NCI-H2227 treated with DMSO at 0.1 percent for 48 hours (cell line): ENCODE data around the gene BIRC2.
A peak's percentile ranks its signal among the peaks of the same experiment; 100 is the strongest.

Experiments
- DNase-seq: peaks from one replicate; lab custom pipeline; 2025; lab: John Stamatoyannopoulos, UW

The BIRC2 gene

DNA sequence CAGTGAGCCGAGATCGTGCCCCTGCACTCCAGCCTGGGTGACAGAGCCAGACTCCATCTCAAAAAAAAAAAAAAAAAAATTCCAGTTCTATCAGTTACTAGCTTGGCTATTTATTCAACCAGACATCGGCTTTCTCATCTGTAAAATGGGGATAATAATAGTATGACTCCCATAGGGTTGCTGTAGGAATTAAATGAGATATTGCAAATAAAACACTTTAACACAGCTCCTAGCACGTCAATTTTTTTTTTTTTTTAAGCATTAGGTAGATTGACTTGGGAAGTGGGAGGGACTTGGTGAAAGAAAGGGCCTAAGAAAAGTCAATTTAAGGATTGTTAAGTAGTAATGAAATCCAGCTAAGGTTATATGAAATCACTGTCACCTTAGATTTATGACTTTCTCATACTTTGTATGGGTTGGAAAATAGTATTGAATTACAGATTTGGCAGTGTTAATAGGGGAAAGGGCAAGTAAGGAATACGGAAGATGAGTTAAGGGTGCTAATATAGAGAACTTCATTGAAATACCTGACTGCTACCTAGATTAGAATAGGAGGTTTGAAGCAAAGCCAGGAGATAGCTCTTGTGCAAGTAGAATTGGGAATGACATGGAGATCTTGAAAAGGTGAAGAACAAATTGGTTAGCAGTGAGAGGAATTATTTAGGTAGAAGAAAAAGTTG, 28.8 kb downstream of the BIRC2 start:
- no peak for DNase-seq

DNA sequence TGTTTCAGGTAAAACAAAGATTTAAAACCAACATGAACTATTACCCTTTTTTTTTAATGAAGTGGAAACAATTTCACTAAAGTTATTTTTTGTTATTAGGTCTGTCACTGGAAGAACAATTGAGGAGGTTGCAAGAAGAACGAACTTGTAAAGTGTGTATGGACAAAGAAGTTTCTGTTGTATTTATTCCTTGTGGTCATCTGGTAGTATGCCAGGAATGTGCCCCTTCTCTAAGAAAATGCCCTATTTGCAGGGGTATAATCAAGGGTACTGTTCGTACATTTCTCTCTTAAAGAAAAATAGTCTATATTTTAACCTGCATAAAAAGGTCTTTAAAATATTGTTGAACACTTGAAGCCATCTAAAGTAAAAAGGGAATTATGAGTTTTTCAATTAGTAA, 30.9 kb downstream of the BIRC2 start:
- no peak for DNase-seq

DNA sequence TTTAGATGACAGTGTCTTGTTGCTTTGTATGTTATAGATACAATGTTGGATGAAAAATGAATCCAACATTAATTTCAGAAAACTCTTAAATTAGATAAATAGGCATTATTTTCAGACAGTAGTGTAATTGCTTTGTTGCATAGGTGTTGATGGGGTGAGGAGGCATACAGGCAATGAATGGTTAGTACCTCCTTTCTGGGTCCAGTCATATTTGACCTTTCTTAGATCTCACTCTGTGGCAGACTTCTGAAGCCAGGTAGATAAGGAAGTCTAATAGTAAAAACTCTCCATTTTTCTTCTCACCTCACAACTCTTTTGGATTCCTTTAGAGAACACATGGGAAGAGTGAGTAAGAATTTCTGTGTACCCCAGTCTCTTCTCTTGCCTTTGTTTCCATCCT, 31.8 kb downstream of the BIRC2 start:
- DNase-seq: no peak

DNA sequence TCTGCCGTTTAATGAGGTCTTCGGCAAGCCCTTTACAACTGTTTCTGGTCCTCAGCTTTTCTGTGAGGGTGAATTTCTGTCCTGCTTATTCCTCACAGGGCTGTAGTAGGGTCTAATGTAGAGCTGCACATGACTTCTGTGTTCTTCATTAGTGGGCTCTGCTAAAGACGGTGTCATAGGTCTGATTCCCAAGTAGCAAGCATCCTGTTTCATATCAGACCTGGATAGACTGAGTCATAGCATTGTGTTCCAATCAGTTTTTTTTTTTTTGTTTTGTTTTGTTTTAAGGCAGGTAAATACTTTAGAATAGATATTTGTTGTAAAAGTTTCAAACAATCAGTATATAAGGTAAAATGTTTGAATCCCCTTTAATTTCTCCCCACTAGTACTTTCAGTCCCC, 35.4 kb downstream of the BIRC2 start:
- no peak for DNase-seq

DNA sequence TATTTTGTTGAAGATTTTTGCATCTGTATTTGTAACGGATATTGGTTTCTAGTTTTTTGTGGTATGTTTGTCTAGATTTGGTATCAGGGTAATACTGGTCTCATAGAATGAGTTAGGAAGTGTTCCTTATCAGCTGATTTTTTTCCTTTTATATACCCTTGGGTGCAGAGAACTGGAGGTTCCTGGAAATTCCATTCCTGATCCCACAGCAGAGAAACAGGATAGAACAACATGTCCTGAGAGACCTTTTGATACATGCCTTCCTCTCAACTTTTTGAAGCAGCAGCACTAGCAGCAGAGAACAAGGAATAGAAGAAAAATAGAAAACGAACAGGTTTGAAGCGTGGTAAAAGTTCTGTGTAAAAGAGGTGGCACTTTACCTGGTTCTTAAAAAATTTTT, 36.8 kb downstream of the BIRC2 start:
- DNase-seq: no peak

DNA sequence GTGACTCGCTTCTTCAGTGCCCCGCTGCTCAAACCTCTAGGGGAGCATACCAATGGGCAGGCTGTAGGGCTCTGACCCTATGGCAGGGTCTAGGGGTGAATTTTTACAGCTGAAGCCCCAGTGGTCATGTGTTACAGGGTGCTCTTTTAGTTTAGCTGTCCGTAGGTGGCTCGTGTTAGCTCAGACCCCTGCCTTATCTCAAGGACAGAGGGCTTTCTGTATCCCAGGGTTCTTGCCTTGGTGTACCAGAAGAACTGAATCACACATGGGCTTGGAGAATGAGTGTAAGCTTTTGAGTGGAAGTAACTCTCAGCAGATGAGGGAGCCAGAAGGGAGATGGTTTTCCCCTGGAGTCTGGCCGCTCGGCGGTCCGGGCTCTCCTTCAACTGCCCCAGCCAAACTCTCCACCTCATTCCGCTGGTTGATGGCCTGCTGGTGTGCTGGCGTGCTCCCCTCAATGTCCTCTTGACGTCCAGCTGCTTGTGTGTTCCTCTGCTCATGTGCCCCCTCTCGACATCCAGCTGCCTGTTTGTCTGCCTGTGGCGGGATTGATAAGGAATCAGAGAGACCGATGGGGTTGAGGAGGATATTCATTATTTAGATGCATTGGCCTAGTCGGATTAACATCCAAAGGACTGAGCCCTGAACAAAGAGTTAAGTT, 37.5 kb downstream of the BIRC2 start:
- DNase-seq: no peak

DNA sequence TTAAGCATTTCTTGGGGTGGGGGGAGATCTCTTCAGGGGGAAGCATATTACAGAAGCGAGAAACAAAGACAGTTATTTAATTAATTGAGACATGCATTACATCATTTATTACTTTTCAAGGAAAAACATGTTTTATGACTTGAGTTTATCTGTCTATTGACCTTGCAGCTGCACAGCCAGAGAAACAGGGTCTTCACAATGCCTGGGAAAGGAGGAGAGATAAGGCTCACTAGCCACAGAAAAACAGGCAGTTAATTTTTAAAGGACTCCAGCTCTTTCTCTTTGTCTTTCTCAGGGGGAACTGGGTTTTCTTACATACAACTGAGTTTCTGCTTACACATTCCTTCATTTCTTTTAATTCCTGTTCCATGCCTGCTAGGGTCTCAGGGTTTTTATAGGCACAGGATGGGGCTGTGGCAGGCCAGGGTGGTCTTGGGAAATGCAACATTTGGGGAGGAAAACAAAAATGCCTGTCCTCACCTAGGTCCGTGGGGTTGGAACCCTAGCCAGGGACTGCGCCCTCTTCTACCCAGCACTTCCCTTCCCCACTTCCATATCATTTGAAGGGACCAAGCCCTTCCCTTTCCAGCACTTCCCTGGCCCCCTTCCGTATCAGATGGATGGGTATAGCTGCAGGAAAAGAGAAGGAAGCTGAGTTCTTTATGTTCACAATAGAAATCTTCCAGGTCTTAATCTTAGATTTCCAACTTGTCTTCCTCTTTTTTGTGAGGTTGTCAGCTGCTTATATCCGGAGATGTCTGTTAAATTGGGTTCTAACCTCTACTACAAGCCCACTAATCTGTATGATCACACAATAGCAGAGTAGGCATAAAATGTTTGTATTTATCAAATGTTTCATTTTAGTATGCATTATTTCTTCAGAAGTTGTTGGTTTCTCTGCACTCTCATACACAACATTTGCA, 38.3 kb downstream of the BIRC2 start:
- DNase-seq: no peak

DNA sequence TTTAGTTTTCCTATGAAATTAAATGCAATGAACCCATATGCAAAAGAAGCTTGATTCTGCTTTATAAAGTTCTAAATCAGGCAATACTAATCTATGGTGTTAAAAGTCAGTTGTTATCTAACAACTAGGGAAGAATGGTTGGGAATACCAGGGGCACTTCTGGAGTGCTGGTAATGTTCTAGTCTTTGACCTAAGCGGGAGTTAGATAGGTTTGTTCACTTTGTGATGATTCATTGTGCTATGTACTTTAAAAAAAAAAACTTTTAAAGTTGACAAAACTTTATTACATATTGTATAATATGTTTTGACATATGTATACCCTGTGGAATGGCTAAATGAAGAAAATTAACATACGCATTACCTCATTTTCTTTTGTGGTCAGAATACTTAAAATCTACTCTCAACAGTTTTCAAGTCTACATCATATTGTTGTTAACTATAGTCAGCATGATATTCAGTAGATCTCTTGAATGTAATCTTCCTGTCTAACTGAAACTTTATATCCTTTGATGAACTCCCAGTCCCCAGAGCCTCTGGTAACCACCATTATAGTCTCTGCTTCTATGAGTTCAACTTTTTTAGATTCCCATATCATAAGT, 39.2 kb downstream of the BIRC2 start:
- no peak for DNase-seq

DNA sequence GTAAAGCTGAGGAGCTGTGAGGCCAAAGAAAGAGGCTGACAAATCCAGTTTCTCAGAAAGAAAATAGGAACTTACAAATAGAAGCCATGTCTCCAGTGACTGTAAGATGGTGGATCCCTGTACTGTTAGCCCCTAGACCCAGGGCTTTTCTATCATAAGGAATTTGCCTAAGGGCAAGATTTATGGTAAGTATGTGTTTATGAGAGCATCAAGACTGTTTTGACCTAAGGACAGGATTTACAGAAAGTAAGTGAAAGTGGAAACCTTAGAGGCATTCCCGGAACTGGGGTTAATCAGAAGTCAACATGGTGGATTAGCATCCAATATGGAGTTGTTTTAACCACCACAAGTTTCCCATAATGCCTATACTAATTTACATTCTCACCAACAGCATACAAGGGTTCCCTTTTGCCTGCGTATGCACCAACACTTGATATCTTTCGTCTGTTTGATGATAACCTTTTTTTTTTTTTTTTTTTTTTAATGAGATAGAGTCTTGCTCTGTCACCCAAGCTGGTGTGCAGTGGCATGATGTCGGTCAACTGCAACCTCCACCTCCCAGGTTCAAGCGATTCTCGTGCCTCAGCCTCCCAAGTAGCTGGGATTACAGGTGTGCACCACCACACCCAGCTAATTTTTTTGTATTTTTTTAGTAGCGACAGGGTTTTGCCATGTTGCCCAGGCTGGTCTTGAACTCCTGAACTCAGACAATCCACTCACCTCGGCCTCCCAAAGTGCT, 40.2 kb downstream of the BIRC2 start:
- no peak for DNase-seq

DNA sequence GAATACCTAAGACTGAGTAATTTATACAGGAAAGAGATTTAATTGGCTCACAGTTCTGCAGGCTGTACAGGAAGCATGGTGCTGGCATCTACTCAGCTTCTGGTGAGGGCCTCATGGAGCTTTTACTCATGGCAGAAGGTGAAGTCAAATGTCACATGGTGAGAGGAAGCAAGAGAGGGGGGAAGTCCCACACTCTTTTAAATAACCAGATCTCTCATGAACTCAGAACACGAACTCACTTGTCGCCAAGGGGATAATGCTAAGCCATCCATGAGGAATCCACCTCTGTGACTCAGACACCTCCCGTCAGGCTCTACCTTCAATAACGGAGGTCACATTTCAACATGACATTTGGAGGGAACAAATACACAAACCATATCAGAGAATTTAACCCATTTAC, 42.2 kb downstream of the BIRC2 start:
- DNase-seq: no peak

DNA sequence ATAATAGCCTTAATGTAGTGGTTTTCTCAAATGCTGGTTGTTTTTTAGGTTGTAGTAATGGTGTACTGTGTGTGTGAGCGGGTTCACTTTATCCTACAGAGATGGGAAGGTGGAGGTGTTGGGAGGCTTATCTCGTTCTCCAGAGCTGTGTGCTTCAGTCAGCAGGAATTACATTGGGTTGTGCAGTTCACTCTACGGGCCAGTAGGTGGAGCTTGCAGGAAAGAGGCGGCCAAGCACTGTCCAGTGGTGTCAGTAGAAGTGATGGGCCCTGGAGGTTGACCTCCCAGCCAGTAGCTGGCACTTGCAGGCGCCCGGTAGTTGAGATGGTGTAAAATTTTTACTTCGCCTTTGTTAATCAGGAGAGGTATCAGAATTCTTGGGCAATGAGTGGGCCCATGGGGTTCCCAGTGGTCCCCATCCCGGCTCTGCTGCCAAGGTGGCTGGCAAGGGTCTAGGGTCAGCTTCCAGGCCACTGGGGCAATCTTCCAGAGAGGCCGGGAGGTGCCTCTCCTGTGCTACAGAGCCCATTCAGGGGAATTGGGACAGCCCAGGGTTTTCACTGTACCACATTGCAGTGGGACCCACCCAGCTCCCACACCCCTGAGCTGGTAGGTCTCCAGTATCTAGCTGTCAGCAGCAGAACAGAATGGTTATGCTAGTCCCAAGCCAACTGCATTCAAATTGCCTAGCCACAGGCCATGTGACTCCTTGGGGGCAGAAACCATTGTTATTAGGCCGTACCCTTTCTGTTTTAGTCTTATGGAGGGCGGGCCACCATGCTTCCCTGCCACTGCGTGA, 43.9 kb downstream of the BIRC2 start:
- peak; percentile 57 for DNase-seq

DNA sequence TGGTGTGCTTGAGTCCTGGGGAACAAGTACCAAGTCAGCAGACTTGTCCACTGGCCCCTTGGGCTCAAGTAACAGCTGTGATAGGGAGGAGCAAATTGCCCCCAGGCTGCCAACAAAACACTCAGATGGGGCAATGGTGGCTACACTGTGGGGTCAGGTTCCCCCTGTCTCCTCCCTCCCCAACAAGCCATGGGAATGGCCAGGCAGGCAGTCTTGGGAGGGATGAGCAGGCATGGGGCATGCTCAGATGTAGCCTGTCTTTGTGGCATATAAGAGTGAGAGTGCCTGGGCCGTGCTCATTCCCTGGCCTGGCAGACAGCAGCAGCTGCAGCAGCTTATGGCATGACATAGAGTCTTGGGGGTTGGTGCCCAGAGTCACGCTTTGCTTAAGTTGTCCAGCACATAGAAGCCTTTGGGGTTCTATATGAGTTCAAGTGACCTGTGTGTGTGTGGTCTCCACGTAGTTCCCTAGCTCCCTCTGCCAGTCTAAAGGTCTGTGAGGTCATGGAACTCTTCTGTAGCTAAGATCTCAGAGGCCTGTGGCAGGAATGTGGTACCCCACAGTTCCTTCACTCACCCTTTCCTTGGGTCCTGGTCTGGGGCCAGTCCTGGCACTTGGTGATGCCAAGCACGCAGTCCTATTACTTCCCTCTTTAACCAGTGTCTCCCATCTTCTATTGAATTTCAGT, 44.7 kb downstream of the BIRC2 start:
- no peak for DNase-seq

DNA sequence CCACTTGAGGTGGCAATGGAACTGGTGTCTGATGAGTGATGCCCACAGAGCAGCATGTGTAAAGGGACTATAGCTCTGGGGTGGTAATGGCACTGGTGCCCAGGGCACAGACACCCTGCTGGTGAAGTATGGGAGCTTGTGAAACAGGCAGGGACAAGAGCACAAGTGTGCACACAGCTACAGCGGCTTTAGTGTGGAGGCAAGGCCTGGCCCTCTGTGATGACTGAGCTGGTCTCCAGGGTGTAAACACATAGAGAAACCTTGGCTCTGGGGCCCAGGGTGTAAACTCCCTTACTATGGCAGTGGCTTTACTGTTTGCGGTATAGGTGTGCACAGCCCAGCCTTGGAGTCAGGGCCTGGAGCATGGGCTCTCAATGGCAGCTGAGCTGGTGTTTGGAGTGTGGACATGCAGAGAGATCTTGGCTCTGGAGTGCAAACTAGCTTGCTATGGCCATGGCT, 46.3 kb downstream of the BIRC2 start:
- DNase-seq: no peak

DNA sequence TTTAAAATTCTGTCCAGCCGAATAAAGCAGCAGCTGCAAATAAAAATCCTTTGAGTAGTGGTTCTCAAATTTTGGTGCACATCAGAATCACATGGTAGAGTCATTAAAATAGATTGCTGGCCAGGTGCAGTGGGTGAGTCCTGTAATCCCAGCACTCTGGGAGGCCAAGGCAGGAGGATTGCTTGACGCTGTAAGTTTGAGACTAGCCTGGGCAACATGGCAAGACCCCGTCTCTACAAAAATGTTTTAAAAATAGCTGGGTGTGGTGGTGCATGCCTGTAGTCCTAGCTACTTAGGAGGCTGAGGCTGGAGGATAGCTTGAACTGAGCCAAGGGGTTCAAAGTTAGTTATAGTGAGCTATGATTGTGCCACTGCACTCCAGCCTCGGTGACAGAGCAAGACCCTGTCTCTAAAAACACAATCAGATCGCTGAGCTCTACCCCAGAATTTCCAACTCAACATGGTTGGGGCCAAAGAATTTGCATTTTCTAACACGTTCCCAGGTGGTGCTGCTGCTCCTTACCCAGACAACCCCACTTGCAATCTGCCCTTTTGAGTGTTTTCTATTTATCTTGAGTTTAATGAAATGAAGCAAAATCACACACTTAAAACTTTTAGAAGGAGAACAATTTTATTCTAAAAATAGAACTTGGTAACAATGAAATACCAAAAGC, 48.8 kb downstream of the BIRC2 start:
- DNase-seq: no peak

DNA sequence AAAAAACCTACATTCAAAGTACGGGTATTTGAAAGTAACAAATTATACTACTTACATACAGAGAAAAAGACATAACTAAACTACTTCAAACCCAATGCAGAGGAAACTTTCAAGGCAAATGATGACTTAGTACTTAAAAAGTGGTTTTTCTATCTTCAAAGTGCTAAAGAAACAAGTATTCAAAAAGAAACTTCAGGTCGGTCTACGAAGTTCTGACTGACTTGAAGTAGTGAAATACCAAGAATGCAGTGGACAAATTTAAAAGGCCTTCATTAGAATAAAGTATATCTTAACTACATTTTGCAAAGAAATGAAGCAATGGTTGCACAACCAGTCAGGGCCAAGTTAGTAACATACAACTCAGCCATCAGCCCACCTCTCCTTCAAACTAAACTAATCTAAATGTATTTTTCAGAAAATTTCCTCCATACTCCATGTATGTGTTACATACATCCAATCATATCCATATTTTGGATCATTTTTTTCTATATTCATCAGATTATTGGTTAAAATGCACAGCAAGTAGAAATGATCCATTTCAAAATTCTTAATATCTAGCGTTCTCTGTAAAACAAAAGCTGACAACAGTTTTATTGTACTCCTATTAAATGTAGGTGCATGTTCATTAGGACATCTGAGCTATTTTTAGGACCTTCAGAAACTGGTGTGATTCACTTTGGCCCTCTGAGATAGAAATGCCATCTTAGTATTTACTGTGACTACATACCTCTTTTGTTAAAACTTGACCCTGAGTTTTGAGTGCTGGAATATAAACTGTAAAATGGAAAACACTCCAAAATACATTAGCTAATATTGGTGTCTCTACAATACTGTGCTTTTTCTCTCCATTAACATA, 49.9 kb downstream of the BIRC2 start:
- DNase-seq: no peak

DNA sequence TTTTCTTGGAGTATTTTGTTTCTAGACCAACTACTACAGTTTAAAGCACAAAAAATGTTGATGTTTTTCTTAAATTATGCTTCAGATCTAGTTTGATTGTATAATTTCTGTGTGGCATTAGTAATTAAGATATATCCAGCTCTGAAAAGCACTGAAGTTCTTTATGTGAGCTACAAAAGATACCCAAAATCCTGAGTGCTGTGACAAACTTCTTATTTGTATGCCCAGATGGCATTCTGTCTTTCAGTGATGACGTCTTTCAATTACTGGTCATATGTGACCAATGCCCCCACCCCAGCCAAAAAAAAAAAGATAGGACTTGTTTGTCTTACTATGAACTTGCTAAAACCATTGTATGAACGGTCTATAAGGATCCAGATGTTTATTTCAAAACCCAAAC, 51.3 kb downstream of the BIRC2 start:
- DNase-seq: no peak

DNA sequence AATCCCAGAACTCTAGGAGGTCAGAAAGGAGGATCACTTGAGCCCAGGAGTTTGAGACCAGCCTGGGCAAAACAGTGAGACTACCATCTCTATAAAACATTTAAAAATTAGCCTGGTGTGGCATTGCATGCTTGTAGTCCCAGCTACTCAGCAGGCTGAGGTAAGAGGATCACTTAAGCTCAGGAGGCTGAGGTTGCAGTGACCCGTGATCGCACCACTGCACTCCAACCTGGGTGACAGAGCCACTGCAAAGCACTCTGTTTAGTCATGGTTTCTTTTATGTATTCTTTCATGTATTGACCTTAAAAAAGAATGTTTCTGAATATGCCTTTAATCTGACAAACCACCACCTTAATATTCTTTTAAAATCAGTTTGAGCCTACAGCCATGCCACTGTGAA, 52.2 kb downstream of the BIRC2 start:
- no peak for DNase-seq

DNA sequence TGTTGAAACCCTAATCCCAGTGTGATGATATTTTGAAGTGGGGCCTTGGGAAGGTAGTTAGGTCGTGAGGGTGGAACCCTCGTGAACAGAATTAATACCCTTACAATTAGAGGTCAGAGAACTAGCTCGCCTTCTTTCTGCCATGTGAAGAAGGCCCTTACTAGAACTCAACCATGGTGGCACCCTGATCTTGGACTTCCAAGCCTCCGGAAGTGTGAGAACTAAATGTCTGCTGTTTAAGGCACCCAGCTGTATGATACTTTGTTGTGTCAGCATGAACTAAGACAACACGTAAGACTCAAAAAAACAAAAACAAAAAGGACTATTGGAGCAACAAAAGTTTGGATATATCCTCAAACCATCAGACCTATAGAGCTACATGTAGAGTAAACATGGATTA, 53.6 kb downstream of the BIRC2 start:
- DNase-seq: no peak

DNA sequence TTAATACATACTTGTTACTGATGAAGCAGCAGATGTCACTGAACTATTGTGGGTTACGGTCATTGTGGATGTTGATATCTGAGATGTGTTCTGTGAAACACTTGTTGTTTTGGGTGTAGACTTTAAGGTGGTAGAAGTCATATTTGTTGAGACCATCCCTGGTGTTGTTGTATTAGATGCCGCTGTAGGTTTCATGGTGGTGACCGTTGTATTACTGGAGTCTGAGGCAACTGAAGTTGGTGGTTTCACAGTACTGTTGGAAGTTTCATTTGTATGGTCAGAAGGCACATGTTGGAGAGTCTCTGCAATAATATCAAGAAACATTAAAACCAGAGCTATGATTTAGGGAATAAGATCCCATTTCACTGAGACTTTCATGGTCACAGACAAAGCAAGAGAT, 54.9 kb downstream of the BIRC2 start:
- no peak for DNase-seq
